ENCODE results near the gene DAZAP1.

The DAZAP1 gene

GRCh38 chr19:1411255-1412191 is 4.1 kb downstream of the DAZAP1 start:
- Histone ChIP-seq H3K9ac (ENCODE audit: low read depth in 1 of 2, low read length in 2 of 2) (no peak overlapping the region), H3K36me3 (ENCODE audit: control insufficient read depth in 2 of 2, insufficient read depth in 2 of 2, low read length in 2 of 2) (peaks cover 7 to 27% of the 10 kb centered on the region in 2 donors), H3K4me1 (ENCODE audit: control insufficient read depth in 2 of 2, insufficient read depth in 2 of 2, low read length in 2 of 2) (peaks cover 45 to 53% of the 10 kb centered on the region in 2 donors), H3K9me3 (ENCODE audit: control insufficient read depth in 2 of 2, low read length in 2 of 2) (no peaks in the 10 kb centered on the region), H3K27ac (ENCODE audit: low read depth in 2 of 2, low read length in 2 of 2) (no peak overlapping the region), H3K27me3 (ENCODE audit: control insufficient read depth in 2 of 2, insufficient read depth in 2 of 2, low read length in 2 of 2) (no peaks in the 10 kb centered on the region), H3K4me3 (ENCODE audit: low read length in 2 of 2) (no peak overlapping the region)

GRCh38 chr19:1412323-1412923 is 5.0 kb downstream of the DAZAP1 start:
- Histone ChIP-seq H3K9ac (ENCODE audit: low read depth in 1 of 2, low read length in 2 of 2) (no peak overlapping the region), H3K36me3 (ENCODE audit: control insufficient read depth in 2 of 2, insufficient read depth in 2 of 2, low read length in 2 of 2) (peaks cover 11 to 31% of the 10 kb centered on the region in 2 donors), H3K27ac (ENCODE audit: low read depth in 2 of 2, low read length in 2 of 2) (no peak overlapping the region)

GRCh38 chr19:1412995-1413800 is 5.8 kb downstream of the DAZAP1 start:
- no peak overlapping the region for H3K9ac ChIP-seq (ENCODE audit: low read depth in 1 of 2, low read length in 2 of 2)
- H3K9me3 ChIP-seq (ENCODE audit: control insufficient read depth in 2 of 2, low read length in 2 of 2), result no peaks in the 10 kb centered on the region
- peaks cover 14 to 37% of the 10 kb centered on the region in 2 donors for H3K36me3 ChIP-seq (ENCODE audit: control insufficient read depth in 2 of 2, insufficient read depth in 2 of 2, low read length in 2 of 2)
- H3K27me3 ChIP-seq (ENCODE audit: control insufficient read depth in 2 of 2, insufficient read depth in 2 of 2, low read length in 2 of 2), result no peaks in the 10 kb centered on the region
- H3K4me1 ChIP-seq (ENCODE audit: control insufficient read depth in 2 of 2, insufficient read depth in 2 of 2, low read length in 2 of 2), result peaks cover 41 to 51% of the 10 kb centered on the region in 2 donors
- H3K4me3 ChIP-seq (ENCODE audit: low read length in 2 of 2), result no peak overlapping the region
- H3K27ac ChIP-seq (ENCODE audit: low read depth in 2 of 2, low read length in 2 of 2), result no peak overlapping the region

More at GRCh38 chr19:1412323-1412923, 5.0 kb downstream of the DAZAP1 start:
- H3K27me3 ChIP-seq (ENCODE audit: control insufficient read depth in 2 of 2, insufficient read depth in 2 of 2, low read length in 2 of 2), result no peaks in the 10 kb centered on the region
- H3K9me3 ChIP-seq (ENCODE audit: control insufficient read depth in 2 of 2, low read length in 2 of 2), result no peaks in the 10 kb centered on the region
- no peak overlapping the region for H3K4me3 ChIP-seq (ENCODE audit: low read length in 2 of 2)
- H3K4me1 ChIP-seq (ENCODE audit: control insufficient read depth in 2 of 2, insufficient read depth in 2 of 2, low read length in 2 of 2), result peaks cover 41 to 51% of the 10 kb centered on the region in 2 donors

GRCh38 chr19:1416014-1416841 is 8.8 kb downstream of the DAZAP1 start:
- Histone ChIP-seq H3K4me1 (ENCODE audit: control insufficient read depth in 2 of 2, insufficient read depth in 2 of 2, low read length in 2 of 2) (peaks cover 19 to 27% of the 10 kb centered on the region in 2 donors), H3K27ac (ENCODE audit: low read depth in 2 of 2, low read length in 2 of 2) (peak overlapping the region; percentile 66 to 68), H3K9ac (ENCODE audit: low read depth in 1 of 2, low read length in 2 of 2) (peak overlapping the region; percentile 9 to 59), H3K36me3 (ENCODE audit: control insufficient read depth in 2 of 2, insufficient read depth in 2 of 2, low read length in 2 of 2) (peaks cover 37 to 57% of the 10 kb centered on the region in 2 donors), H3K27me3 (ENCODE audit: control insufficient read depth in 2 of 2, insufficient read depth in 2 of 2, low read length in 2 of 2) (no peaks in the 10 kb centered on the region), H3K4me3 (ENCODE audit: low read length in 2 of 2) (no peak overlapping the region), H3K9me3 (ENCODE audit: control insufficient read depth in 2 of 2, low read length in 2 of 2) (no peaks in the 10 kb centered on the region)

GRCh38 chr19:1417145-1417544 is 9.8 kb downstream of the DAZAP1 start:
- Histone ChIP-seq H3K36me3 (ENCODE audit: control insufficient read depth in 2 of 2, insufficient read depth in 2 of 2, low read length in 2 of 2) (peaks cover 40 to 63% of the 10 kb centered on the region in 2 donors), H3K4me1 (ENCODE audit: control insufficient read depth in 2 of 2, insufficient read depth in 2 of 2, low read length in 2 of 2) (peaks cover 19% of the 10 kb centered on the region in 2 donors), H3K27ac (ENCODE audit: low read depth in 2 of 2, low read length in 2 of 2) (no peak overlapping the region)

GRCh38 chr19:1417681-1418495 is 10.5 kb downstream of the DAZAP1 start:
- Histone ChIP-seq H3K9me3 (ENCODE audit: control insufficient read depth in 2 of 2, low read length in 2 of 2) (no peaks in the 10 kb centered on the region), H3K4me1 (ENCODE audit: control insufficient read depth in 2 of 2, insufficient read depth in 2 of 2, low read length in 2 of 2) (peaks cover 16 to 19% of the 10 kb centered on the region in 2 donors), H3K27ac (ENCODE audit: low read depth in 2 of 2, low read length in 2 of 2) (no peak overlapping the region), H3K36me3 (ENCODE audit: control insufficient read depth in 2 of 2, insufficient read depth in 2 of 2, low read length in 2 of 2) (peaks cover 46 to 63% of the 10 kb centered on the region in 2 donors), H3K4me3 (ENCODE audit: low read length in 2 of 2) (no peak overlapping the region), H3K9ac (ENCODE audit: low read depth in 1 of 2, low read length in 2 of 2) (no peak overlapping the region), H3K27me3 (ENCODE audit: control insufficient read depth in 2 of 2, insufficient read depth in 2 of 2, low read length in 2 of 2) (no peaks in the 10 kb centered on the region)

More at GRCh38 chr19:1417145-1417544, 9.8 kb downstream of the DAZAP1 start:
- H3K4me3 ChIP-seq (ENCODE audit: low read length in 2 of 2), result no peak overlapping the region
- no peaks in the 10 kb centered on the region for H3K9me3 ChIP-seq (ENCODE audit: control insufficient read depth in 2 of 2, low read length in 2 of 2)
- H3K27me3 ChIP-seq (ENCODE audit: control insufficient read depth in 2 of 2, insufficient read depth in 2 of 2, low read length in 2 of 2), result no peaks in the 10 kb centered on the region
- H3K9ac ChIP-seq (ENCODE audit: low read depth in 1 of 2, low read length in 2 of 2), result no peak overlapping the region

GRCh38 chr19:1418496-1418775 is 11.1 kb downstream of the DAZAP1 start:
- Histone ChIP-seq H3K27me3 (ENCODE audit: control insufficient read depth in 2 of 2, insufficient read depth in 2 of 2, low read length in 2 of 2) (no peaks in the 10 kb centered on the region), H3K9ac (ENCODE audit: low read depth in 1 of 2, low read length in 2 of 2) (no peak overlapping the region), H3K4me1 (ENCODE audit: control insufficient read depth in 2 of 2, insufficient read depth in 2 of 2, low read length in 2 of 2) (peaks cover 16 to 19% of the 10 kb centered on the region in 2 donors), H3K36me3 (ENCODE audit: control insufficient read depth in 2 of 2, insufficient read depth in 2 of 2, low read length in 2 of 2) (peaks cover 46 to 64% of the 10 kb centered on the region in 2 donors), H3K4me3 (ENCODE audit: low read length in 2 of 2) (no peak overlapping the region), H3K9me3 (ENCODE audit: control insufficient read depth in 2 of 2, low read length in 2 of 2) (no peaks in the 10 kb centered on the region), H3K27ac (ENCODE audit: low read depth in 2 of 2, low read length in 2 of 2) (no peak overlapping the region)

GRCh38 chr19:1418951-1419738 is 11.8 kb downstream of the DAZAP1 start:
- no peaks in the 10 kb centered on the region for H3K9me3 ChIP-seq (ENCODE audit: control insufficient read depth in 2 of 2, low read length in 2 of 2)
- H3K4me1 ChIP-seq (ENCODE audit: control insufficient read depth in 2 of 2, insufficient read depth in 2 of 2, low read length in 2 of 2), result peaks cover 16 to 19% of the 10 kb centered on the region in 2 donors
- H3K27me3 ChIP-seq (ENCODE audit: control insufficient read depth in 2 of 2, insufficient read depth in 2 of 2, low read length in 2 of 2), result no peaks in the 10 kb centered on the region
- peaks cover 53 to 67% of the 10 kb centered on the region in 2 donors for H3K36me3 ChIP-seq (ENCODE audit: control insufficient read depth in 2 of 2, insufficient read depth in 2 of 2, low read length in 2 of 2)
- H3K27ac ChIP-seq (ENCODE audit: low read depth in 2 of 2, low read length in 2 of 2), result no peak overlapping the region
- H3K4me3 ChIP-seq (ENCODE audit: low read length in 2 of 2), result no peak overlapping the region
- no peak overlapping the region for H3K9ac ChIP-seq (ENCODE audit: low read depth in 1 of 2, low read length in 2 of 2)

Data from mucosa of rectum (tissue), 2 donors.